Retinal pigment epithelial cell (primary cell): Measurements from ENCODE around the gene ERMP1.
A peak's percentile ranks its signal among the peaks of the same experiment; 100 is the strongest.
"Not testable (repeated sequence)": the region's sequence is repeated elsewhere in the genome, so short reads cannot be mapped to it uniquely, and the experiment has no call there.

Experiments
- DNase-seq: peaks from one replicate; pipeline ENCODE4 v3.0.0-alpha.2; 2010; ENCODE audit warnings: low read depth
- H3K4me3 ChIP-seq: 2 replicates; pipeline ENCODE4 v1.5.1; 2011; ENCODE audit warnings: mild to moderate bottlenecking, low read length, control low read depth, moderate library complexity
- CTCF ChIP-seq: conservative IDR thresholded peaks from 2 replicates; pipeline ENCODE4 v1.5.1; 2011; ENCODE audit warnings: low read depth, low read length, control low read depth, inconsistent platforms

The ERMP1 gene, protein sequence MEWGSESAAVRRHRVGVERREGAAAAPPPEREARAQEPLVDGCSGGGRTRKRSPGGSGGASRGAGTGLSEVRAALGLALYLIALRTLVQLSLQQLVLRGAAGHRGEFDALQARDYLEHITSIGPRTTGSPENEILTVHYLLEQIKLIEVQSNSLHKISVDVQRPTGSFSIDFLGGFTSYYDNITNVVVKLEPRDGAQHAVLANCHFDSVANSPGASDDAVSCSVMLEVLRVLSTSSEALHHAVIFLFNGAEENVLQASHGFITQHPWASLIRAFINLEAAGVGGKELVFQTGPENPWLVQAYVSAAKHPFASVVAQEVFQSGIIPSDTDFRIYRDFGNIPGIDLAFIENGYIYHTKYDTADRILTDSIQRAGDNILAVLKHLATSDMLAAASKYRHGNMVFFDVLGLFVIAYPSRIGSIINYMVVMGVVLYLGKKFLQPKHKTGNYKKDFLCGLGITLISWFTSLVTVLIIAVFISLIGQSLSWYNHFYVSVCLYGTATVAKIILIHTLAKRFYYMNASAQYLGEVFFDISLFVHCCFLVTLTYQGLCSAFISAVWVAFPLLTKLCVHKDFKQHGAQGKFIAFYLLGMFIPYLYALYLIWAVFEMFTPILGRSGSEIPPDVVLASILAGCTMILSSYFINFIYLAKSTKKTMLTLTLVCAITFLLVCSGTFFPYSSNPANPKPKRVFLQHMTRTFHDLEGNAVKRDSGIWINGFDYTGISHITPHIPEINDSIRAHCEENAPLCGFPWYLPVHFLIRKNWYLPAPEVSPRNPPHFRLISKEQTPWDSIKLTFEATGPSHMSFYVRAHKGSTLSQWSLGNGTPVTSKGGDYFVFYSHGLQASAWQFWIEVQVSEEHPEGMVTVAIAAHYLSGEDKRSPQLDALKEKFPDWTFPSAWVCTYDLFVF

DNA sequence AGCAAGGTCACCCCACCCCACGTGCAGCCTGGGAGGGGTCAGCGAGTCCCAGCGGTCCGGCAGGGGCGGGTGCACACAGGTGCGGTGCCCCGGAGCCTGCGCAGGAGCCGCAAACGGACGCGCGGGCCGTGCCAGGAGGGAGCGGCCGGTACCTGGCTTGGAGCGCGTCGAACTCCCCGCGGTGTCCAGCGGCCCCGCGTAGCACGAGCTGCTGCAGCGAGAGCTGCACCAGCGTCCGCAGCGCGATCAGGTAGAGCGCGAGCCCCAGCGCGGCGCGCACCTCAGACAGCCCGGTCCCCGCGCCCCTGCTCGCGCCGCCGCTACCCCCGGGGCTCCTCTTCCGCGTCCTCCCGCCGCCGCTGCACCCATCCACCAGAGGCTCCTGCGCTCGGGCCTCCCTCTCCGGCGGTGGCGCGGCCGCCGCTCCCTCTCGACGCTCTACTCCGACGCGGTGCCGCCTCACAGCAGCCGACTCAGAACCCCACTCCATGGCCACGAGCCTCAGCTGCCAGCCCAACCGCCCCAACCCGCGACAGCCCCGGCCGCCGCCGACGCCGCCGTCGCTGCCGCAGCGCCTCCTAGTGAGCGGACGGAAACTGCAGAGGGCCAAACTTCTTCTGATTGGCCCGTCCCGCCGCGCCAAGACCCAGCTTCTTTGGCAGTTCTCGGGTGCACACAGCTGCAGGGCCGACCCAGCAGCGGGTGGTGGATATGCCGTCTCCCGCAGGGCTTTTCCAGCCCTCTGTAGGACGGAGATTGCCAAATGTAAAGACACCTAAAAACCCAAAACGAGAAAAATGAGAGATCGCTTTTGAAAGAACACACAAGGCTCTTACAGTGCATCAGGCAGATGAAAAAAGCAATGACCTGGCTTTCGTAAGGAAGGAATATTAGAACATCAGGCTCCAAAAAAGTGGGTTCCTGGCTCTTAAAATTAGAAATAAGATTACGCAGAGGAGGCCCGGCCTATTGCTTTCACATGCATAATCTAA, at the start of gene ERMP1:
TSS of gene ERMP1 (minus strand) at position 580 of the 992 bp plus-strand sequence. CDS start at position 490, 90 bp downstream.
- peak; percentile 74 for TF ChIP-seq CTCF
- no peak for DNase-seq
- H3K4me3 ChIP-seq: peak within 1 kb of the TSS; percentile 91

DNA sequence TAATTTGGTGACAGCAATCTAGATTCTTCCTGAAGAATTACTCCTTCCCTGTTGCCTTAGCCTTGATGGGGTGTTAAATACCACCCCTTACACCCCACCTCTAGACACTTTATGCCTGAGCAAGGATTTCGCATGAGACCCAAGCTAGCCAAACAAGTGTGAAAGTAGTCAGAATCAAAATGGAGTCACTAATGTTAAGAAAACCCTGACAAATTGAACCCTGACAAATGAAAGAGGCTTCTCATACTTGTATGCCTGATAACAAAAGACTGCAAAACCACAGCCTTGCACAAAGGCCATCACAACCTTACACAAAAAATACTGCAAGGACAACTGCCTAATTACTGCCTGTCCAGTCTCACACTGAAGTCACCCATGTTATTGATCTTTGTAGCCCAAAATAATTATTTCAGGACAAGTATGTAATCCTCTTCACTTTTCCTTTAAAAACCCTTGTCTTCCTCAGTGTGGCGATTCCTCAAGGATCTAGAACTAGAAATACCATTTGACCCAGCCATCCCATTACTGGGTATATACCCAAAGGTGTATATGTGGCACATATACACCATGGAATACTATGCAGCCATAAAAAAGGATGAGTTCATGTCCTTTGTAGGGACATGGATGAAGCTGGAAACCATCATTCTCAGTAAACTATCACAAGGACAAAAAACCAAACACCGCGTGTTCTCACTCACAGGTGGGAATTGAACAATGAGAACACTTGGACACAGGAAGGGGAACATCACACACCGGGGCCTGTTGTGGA, 49.5 kb upstream of the ERMP1 start:
- not testable (repeated sequence) for DNase-seq, H3K4me3 ChIP-seq

- DNase-seq: peak; percentile 69
- no peak for TF ChIP-seq CTCF
- H3K4me3 ChIP-seq: no peak overlapping the region
Observed at GRCh38 chr9:5879419-5880181, 46.7 kb upstream of the ERMP1 start.

GRCh38 chr9:5876711-5877110, 43.8 kb upstream of the ERMP1 start:
- no peak overlapping the region for H3K4me3 ChIP-seq
- no peak for TF ChIP-seq CTCF
- no peak for DNase-seq

- TF ChIP-seq CTCF: no peak
- no peak for DNase-seq
Observed at GRCh38 chr9:5876026-5876425, 43.1 kb upstream of the ERMP1 start.

DNA sequence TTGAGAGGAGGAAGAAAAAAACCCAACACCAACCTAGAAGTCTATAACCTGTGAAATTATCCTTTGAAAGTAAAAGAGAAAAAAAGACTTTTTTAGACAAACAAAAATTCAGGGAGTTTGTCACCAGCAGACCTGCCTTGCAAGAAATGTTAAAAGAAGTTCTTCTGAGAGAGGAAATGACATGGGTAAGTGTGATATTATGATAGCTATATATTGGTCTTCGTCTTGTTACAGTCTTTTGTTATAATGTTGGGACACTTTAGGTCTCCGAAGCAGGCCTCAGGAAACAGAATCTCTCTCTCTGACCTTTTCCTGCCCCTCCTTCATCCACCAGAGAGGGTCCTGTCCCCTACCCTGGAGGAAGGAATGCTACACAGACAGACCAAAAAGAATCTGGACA, 41.1 kb upstream of the ERMP1 start:
- no peak for TF ChIP-seq CTCF
- no peak for DNase-seq
- H3K4me3 ChIP-seq: no peak overlapping the region

More at GRCh38 chr9:5876026-5876425, 43.1 kb upstream of the ERMP1 start:
- no peak overlapping the region for H3K4me3 ChIP-seq
